PC-9 (cell line): Measurements from ENCODE around the gene MYL2. TPM values are rescaled to one million over a fixed set of nuclear protein-coding genes. Genes with fewer than 3 reads are reported as not detected.

Source experiments
- BruUV-seq: library from RNA; stranded (reverse); fragments of 400-500 nt; replicated peaks from 2 replicates; lab custom pipeline; 2021; lab: Mats Ljungman, UMichigan
- CTCF ChIA-PET: fragments of 300-600 bp; sonication (Branson Sonifier 250); formaldehyde crosslinking; loops from one replicate; lab custom pipeline; 2022; ENCODE audit warnings: antibody characterized with exemption; lab: Charles Lee
- POLR2A ChIA-PET: fragments of 300-600 bp; sonication (Branson Sonifier 250); formaldehyde crosslinking; loops from one replicate; lab custom pipeline; 2022; ENCODE audit warnings: antibody characterized with exemption; ENCODE audit not compliant: unreplicated experiment; lab: Charles Lee
- DNase-seq, 2 experiments: peaks; one replicate each; pipeline versions ENCODE4 v3.0.0 to v3.0.0-alpha.2; 2015 to 2022; ENCODE audit warnings: mixed read lengths in 1 of 2
- H2AFZ ChIP-seq: fragments of 200-600 bp; sonication (generic); 2 replicates; pipeline ENCODE4 v1.8.1; 2017; ENCODE audit warnings: antibody characterized with exemption
- H3F3A ChIP-seq: fragments of 200-600 bp; sonication (generic); 2 replicates; pipeline ENCODE4 v1.8.1; 2017; ENCODE audit warnings: antibody characterized with exemption, mild to moderate bottlenecking, low read depth; ENCODE audit not compliant: insufficient read depth
- H3K27ac ChIP-seq: fragments of 200-600 bp; sonication (generic); 2 replicates; pipeline ENCODE4 v1.6.1; 2016; ENCODE audit warnings: mixed run types
- H3K27me3 ChIP-seq: fragments of 200-600 bp; sonication (generic); 2 replicates; pipeline ENCODE4 v1.6.1; 2016; ENCODE audit warnings: low read depth, mixed run types; ENCODE audit not compliant: insufficient read depth
- H3K36me3 ChIP-seq: fragments of 200-600 bp; sonication (generic); 2 replicates; pipeline ENCODE4 v1.6.1; 2016; ENCODE audit warnings: low read depth, mixed run types
- H3K4me1 ChIP-seq: fragments of 200-600 bp; sonication (generic); replicated peaks from 2 replicates; pipeline ENCODE4 v1.6.1; 2016; ENCODE audit warnings: mixed run types; ENCODE audit not compliant: insufficient read depth
- H3K4me2 ChIP-seq: fragments of 200-600 bp; sonication (generic); 2 replicates; pipeline ENCODE4 v1.6.1; 2017; ENCODE audit warnings: mixed run types
- H3K4me3 ChIP-seq: fragments of 200-600 bp; sonication (generic); 2 replicates; pipeline ENCODE4 v1.6.1; 2016; ENCODE audit warnings: mixed run types
- H3K79me2 ChIP-seq: fragments of 200-600 bp; sonication (generic); 2 replicates; pipeline ENCODE4 v1.6.1; 2017; ENCODE audit warnings: low read depth, mixed run types
- H3K9me2 ChIP-seq: fragments of 200-600 bp; sonication (generic); 2 replicates; pipeline ENCODE4 v1.8.1; 2017; ENCODE audit warnings: mild to moderate bottlenecking; ENCODE audit not compliant: insufficient read depth
- H3K9me3 ChIP-seq: fragments of 200-600 bp; sonication (generic); 2 replicates; pipeline ENCODE4 v1.8.1; 2016; ENCODE audit warnings: low read depth; ENCODE audit not compliant: insufficient read depth
- H4K20me1 ChIP-seq: fragments of 200-600 bp; sonication (generic); 2 replicates; pipeline ENCODE4 v1.8.1; 2017; ENCODE audit not compliant: insufficient read depth
- CTCF ChIP-seq: fragments of 200-600 bp; sonication (generic); conservative IDR thresholded peaks from 2 replicates; pipeline ENCODE4 v1.6.1; 2017; ENCODE audit warnings: mixed run types, antibody characterized with exemption, mild to moderate bottlenecking, moderate library complexity
- EZH2 ChIP-seq: fragments of 200-600 bp; sonication (generic); IDR thresholded peaks from 2 replicates; pipeline ENCODE4 v1.8.0; 2017; ENCODE audit warnings: antibody characterized with exemption, low read depth
- intact Hi-C: fragments of 100-400 bp; cut with micrococcal nuclease; formaldehyde crosslinking; loops from one replicate; pipeline ENCODE4 v1.10.0; 2022; ENCODE audit not compliant: unreplicated experiment
- total RNA-seq: library from RNA; stranded (reverse); gene quantifications from 2 replicates; pipeline ENCODE4 v1.2.3, GENCODE V29; 2021

Gene MYL2
- total RNA-seq, 1 experiment from 2014 or later: not detected

- no peaks in the 10 kb centered on the region for H3K27me3 ChIP-seq
- H3K36me3 ChIP-seq: no peaks in the 10 kb centered on the region
- CTCF ChIA-PET: no interaction called here
- TF ChIP-seq EZH2: no peak
- no peak; the same call in 1 of the 2 replicates for TF ChIP-seq CTCF
- no peaks in the 10 kb centered on the region for H3K4me1 ChIP-seq
- no peak overlapping the region; the same call in 1 of the 2 replicates for H3K4me2 ChIP-seq
- no peaks in the 10 kb centered on the region for H3K9me2 ChIP-seq
- H4K20me1 ChIP-seq: no peaks in the 10 kb centered on the region
- no peak for DNase-seq
- no peaks in the 10 kb centered on the region for H3K9me3 ChIP-seq
- BruUV-seq: no TSS peak
- no peak overlapping the region for H2AFZ ChIP-seq
- intact Hi-C loops: no loop called here
- H3K4me3 ChIP-seq: no peak overlapping the region
- no peaks in the 10 kb centered on the region for H3K79me2 ChIP-seq
- POLR2A ChIA-PET: no interaction called here
- no peak overlapping the region for H3K27ac ChIP-seq
- H3F3A ChIP-seq: no peaks in the 10 kb centered on the region
These were observed 14.3 kb downstream of the MYL2 start for GRCh38 chr12:110906083-110906482.

- H3F3A ChIP-seq: no peaks in the 10 kb centered on the region
- no peak overlapping the region for H3K27ac ChIP-seq
- H3K79me2 ChIP-seq: no peaks in the 10 kb centered on the region
- TF ChIP-seq EZH2: no peak
- no peak for TF ChIP-seq CTCF
- intact Hi-C loops: no loop called here
- H2AFZ ChIP-seq: no peak overlapping the region
- no peak for DNase-seq
- H3K27me3 ChIP-seq: no peaks in the 10 kb centered on the region
- no peak overlapping the region for H3K4me3 ChIP-seq
- no peaks in the 10 kb centered on the region for H3K9me3 ChIP-seq
- BruUV-seq: no TSS peak
- H4K20me1 ChIP-seq: no peaks in the 10 kb centered on the region
- POLR2A ChIA-PET: no interaction called here
- H3K4me2 ChIP-seq: no peak overlapping the region
- no peaks in the 10 kb centered on the region for H3K9me2 ChIP-seq
- no peaks in the 10 kb centered on the region for H3K36me3 ChIP-seq
- CTCF ChIA-PET: no interaction called here
- no peaks in the 10 kb centered on the region for H3K4me1 ChIP-seq
These were observed 16.9 kb downstream of the MYL2 start for GRCh38 chr12:110903511-110903910.

- H3F3A ChIP-seq: peaks cover 12% of the 10 kb centered on the region
- H3K27me3 ChIP-seq: no peaks in the 10 kb centered on the region
- intact Hi-C loops: no loop called here
- peaks cover 11% of the 10 kb centered on the region for H3K4me1 ChIP-seq
- no peaks in the 10 kb centered on the region for H4K20me1 ChIP-seq
- no peaks in the 10 kb centered on the region for H3K36me3 ChIP-seq
- H3K79me2 ChIP-seq: no peaks in the 10 kb centered on the region
- no TSS peak for BruUV-seq
- no peak overlapping the region for H2AFZ ChIP-seq
- no peak overlapping the region for H3K27ac ChIP-seq
- no peak for TF ChIP-seq CTCF
- TF ChIP-seq EZH2: no peak
- H3K9me2 ChIP-seq: no peaks in the 10 kb centered on the region
- no peak overlapping the region for H3K4me2 ChIP-seq
- no peak for DNase-seq
- no peak overlapping the region for H3K4me3 ChIP-seq
- ChIA-PET CTCF (no interaction called here), POLR2A (no interaction called here)
- no peaks in the 10 kb centered on the region for H3K9me3 ChIP-seq
These were observed 19.0 kb downstream of the MYL2 start for GRCh38 chr12:110901401-110901800.
